Measurements from ENCODE around the gene EPC2. TPM values are rescaled to one million over a fixed set of nuclear protein-coding genes. Genes with fewer than 3 reads are reported as not detected.

Gene EPC2
- total RNA-seq, 1 donor from 2014 or later = 6.5 TPM

- TF ChIP-seq CTCF (IDR thresholded peaks at IDR 0.05) = no peak
- H3K4me1 ChIP-seq = no peaks in the 10 kb centered on the region
These were observed 95.0 kb downstream of the EPC2 start for GRCh38 chr2:148739454-148740105.

DNA sequence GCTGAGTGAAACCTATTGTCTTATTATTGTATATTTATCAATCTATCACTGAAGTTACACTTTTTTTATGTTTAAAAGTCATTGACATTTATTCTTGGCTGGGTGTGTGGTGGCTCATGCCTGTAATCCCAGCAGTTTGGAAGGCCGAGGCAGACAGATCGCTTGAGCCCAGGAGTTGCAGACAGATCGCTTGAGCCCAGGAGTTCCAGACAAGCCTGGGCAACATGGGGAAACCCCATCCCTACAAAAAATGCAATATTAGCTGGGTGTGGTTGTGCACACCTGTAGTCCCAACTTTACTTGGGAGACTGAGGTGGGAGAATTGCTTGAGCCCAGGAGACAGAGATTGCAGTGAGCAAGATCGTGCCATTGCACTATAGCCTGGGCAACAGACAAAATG, 97.8 kb downstream of the EPC2 start:
- H3K27ac ChIP-seq = no peak overlapping the region
- no peaks in the 10 kb centered on the region for H3K4me1 ChIP-seq
- no peak overlapping the region for H3K4me3 ChIP-seq
- intact Hi-C loops (cut with DNase I) = no loop called here
- no peaks in the 10 kb centered on the region for H3K27me3 ChIP-seq
- H3K36me3 ChIP-seq = no peaks in the 10 kb centered on the region
- TF ChIP-seq CTCF (IDR thresholded peaks at IDR 0.05) = no peak
- no peaks in the 10 kb centered on the region for H3K9me3 ChIP-seq
- DNase-seq (ENCODE audit: low spot score in 2 of 2) = no peak

More at GRCh38 chr2:148739454-148740105, 95.0 kb downstream of the EPC2 start:
- Histone ChIP-seq H3K4me3 (no peak overlapping the region), H3K36me3 (no peaks in the 10 kb centered on the region), H3K27me3 (no peaks in the 10 kb centered on the region), H3K9me3 (no peaks in the 10 kb centered on the region), H3K27ac (no peak overlapping the region)
- DNase-seq (ENCODE audit: low spot score in 2 of 2) = no peak
- intact Hi-C loops (cut with DNase I) = no loop called here

DNA sequence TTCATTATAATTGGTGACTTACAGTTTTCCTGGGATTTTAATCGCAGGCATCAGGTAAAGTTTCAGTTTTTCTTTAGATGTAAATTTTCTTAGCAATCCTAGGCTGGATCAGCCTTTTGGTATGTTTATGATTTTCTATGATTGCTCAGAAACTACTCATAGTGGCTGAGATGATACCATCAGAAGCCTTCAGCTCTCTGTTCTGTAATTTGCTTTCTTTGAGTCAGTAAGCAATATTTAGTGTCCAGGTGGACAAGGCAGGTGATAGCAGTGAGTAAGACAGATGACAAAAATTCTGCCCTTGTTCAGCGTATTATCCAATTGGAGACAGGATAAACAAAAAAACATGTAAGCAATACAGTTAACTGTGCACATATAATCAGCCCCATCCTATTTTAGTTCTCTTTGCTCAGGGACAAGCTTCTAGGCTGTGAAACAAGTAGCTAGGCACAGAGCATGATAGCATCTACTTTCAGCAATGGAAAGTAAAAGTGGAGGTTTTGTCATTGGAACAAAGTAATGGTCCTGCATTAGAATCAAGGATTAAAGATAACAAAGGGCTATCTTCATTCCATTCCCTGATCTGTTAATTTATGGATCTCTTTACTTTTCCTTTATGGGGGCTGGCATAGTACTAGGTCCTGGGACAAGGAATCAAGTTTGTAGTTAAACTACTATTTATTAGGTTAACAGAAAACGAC, 100.8 kb downstream of the EPC2 start:
- intact Hi-C loops (cut with DNase I) = no loop called here
- TF ChIP-seq CTCF (IDR thresholded peaks at IDR 0.05) = no peak
- no peaks in the 10 kb centered on the region for H3K36me3 ChIP-seq
- no peak for DNase-seq (ENCODE audit: low spot score in 2 of 2)
- no peaks in the 10 kb centered on the region for H3K9me3 ChIP-seq
- no peaks in the 10 kb centered on the region for H3K4me1 ChIP-seq
- H3K27ac ChIP-seq = no peak overlapping the region
- no peaks in the 10 kb centered on the region for H3K27me3 ChIP-seq
- H3K4me3 ChIP-seq = no peak overlapping the region

- Histone ChIP-seq H3K27me3 (no peaks in the 10 kb centered on the region), H3K4me3 (no peak overlapping the region), H3K36me3 (no peaks in the 10 kb centered on the region), H3K4me1 (no peaks in the 10 kb centered on the region), H3K9me3 (no peaks in the 10 kb centered on the region), H3K27ac (no peak overlapping the region)
- no peak for DNase-seq (ENCODE audit: low spot score in 2 of 2)
- intact Hi-C loops (cut with DNase I) = no loop called here
- no peak for TF ChIP-seq CTCF (IDR thresholded peaks at IDR 0.05)
These were observed 102.4 kb downstream of the EPC2 start for GRCh38 chr2:148746973-148747372.

- no peaks in the 10 kb centered on the region for H3K27me3 ChIP-seq
- H3K36me3 ChIP-seq = peaks cover 0 to 17% of the 10 kb centered on the region in 2 donors
- intact Hi-C loops (cut with DNase I) = no loop called here
- H3K9me3 ChIP-seq = no peaks in the 10 kb centered on the region
- H3K27ac ChIP-seq = no peak overlapping the region
- TF ChIP-seq CTCF (IDR thresholded peaks at IDR 0.05) = no peak
- H3K4me1 ChIP-seq = no peaks in the 10 kb centered on the region
- DNase-seq (ENCODE audit: low spot score in 2 of 2) = no peak
- no peak overlapping the region for H3K4me3 ChIP-seq
These were observed 107.4 kb downstream of the EPC2 start for GRCh38 chr2:148751907-148752306.
